H1 (cell line): ENCODE measurements around the gene COQ2.

ENCODE experiments used
- BCL11A ChIP-seq, 2 experiments: IDR thresholded peaks; one replicate each; pipeline ENCODE4 v1.6.1; 2011; ENCODE audit warnings: low read depth in 2 of 2, low read length in 2 of 2, mild to moderate bottlenecking in 2 of 2
- EP300 ChIP-seq, 2 experiments: IDR thresholded peaks; 1 replicate in 1 of 2; 2 replicates in 1 of 2; pipeline ENCODE4 v1.6.1; 2011 to 2012; ENCODE audit warnings: low read depth in 2 of 2, low read length in 2 of 2, mild to moderate bottlenecking in 2 of 2, borderline replicate concordance in 1 of 2, inconsistent platforms in 1 of 2, moderate library complexity in 1 of 2
- GTF2F1 ChIP-seq: IDR thresholded peaks from 2 replicates; pipeline ENCODE4 v1.6.1; 2012; ENCODE audit warnings: low read depth, low read length, improper control_type of control experiment, borderline replicate concordance
- POLR2A ChIP-seq, 2 experiments: IDR thresholded peaks; 1 replicate in 1 of 2; 2 replicates in 1 of 2; pipeline ENCODE4 v1.6.1; 2011; ENCODE audit warnings: low read depth in 2 of 2, low read length in 2 of 2, mild to moderate bottlenecking in 2 of 2; ENCODE audit errors: control extremely low read depth in 1 of 2
- RBBP5 ChIP-seq: IDR thresholded peaks from 2 replicates; pipeline ENCODE4 v1.7.1; 2012; ENCODE audit warnings: low read depth, mild to moderate bottlenecking, inconsistent platforms, low read length, moderate library complexity, borderline replicate concordance
- RXRA ChIP-seq: IDR thresholded peaks from 2 replicates; pipeline ENCODE4 v1.6.1; 2011; ENCODE audit warnings: low read depth, mild to moderate bottlenecking, low read length, moderate library complexity; ENCODE audit not compliant: insufficient read depth
- SAP30 ChIP-seq: fragments of 300-600 bp; sonication (generic); IDR thresholded peaks from 2 replicates; pipeline ENCODE4 v1.7.1; 2012; ENCODE audit warnings: low read length, moderate library complexity, mild to moderate bottlenecking, inconsistent platforms; ENCODE audit not compliant: insufficient read depth, insufficient replicate concordance
- SIN3A ChIP-seq, 2 experiments: IDR thresholded peaks in 1 of 2; conservative IDR thresholded peaks in 1 of 2; 2 replicates each; pipeline ENCODE4 v1.6.1; 2011 to 2012; ENCODE audit warnings: low read length in 2 of 2, improper control_type of control experiment in 1 of 2, low read depth in 1 of 2, mild to moderate bottlenecking in 1 of 2
- SP1 ChIP-seq: IDR thresholded peaks from 2 replicates; pipeline ENCODE4 v1.6.1; 2011; ENCODE audit warnings: low read depth, low read length
- TAF7 ChIP-seq: optimal IDR thresholded peaks from 2 replicates; pipeline ENCODE3; 2011; ENCODE audit warnings: low read depth, mild to moderate bottlenecking, inconsistent platforms, low read length, moderate library complexity, borderline replicate concordance
- ZNF274 ChIP-seq: IDR thresholded peaks from 2 replicates; pipeline ENCODE4 v1.7.0; 2012; ENCODE audit warnings: low read length, borderline replicate concordance; ENCODE audit errors: extremely low read depth
- TF ChIP-seq, protein P1 (sequence below), 3 experiments: IDR thresholded peaks; 1 replicate in 2 of 3; 2 replicates in 1 of 3; pipeline versions ENCODE4 v1.5.1 to v1.6.1; 2011; ENCODE audit warnings: low read length in 3 of 3, mild to moderate bottlenecking in 3 of 3, inconsistent platforms in 2 of 3, low read depth in 1 of 3, moderate library complexity in 1 of 3; ENCODE audit not compliant: insufficient read depth in 1 of 3; ENCODE audit errors: control extremely low read depth in 1 of 3

DNA sequence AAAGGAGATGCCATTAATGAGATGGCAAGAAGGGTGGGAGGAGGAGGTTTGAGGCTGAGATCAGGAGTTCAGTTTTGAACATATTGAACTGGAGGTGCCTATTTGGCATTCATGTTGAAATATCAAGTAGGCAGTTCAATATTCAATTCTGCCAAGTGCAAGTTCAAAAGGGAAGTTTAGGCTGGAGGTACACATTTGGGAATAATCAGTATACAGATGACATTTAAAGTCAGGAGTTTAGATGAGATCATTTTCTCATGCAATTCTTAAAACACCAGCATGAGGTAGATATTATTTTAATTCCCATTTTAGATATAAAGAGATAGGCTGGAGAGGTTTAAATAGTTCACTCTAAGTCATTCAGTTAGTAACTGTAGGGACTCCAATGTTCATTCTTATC, 26.1 kb downstream of the COQ2 start:
- TF ChIP-seq, protein P1, sequence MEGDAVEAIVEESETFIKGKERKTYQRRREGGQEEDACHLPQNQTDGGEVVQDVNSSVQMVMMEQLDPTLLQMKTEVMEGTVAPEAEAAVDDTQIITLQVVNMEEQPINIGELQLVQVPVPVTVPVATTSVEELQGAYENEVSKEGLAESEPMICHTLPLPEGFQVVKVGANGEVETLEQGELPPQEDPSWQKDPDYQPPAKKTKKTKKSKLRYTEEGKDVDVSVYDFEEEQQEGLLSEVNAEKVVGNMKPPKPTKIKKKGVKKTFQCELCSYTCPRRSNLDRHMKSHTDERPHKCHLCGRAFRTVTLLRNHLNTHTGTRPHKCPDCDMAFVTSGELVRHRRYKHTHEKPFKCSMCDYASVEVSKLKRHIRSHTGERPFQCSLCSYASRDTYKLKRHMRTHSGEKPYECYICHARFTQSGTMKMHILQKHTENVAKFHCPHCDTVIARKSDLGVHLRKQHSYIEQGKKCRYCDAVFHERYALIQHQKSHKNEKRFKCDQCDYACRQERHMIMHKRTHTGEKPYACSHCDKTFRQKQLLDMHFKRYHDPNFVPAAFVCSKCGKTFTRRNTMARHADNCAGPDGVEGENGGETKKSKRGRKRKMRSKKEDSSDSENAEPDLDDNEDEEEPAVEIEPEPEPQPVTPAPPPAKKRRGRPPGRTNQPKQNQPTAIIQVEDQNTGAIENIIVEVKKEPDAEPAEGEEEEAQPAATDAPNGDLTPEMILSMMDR (IDR thresholded peaks at IDR 0.05; ENCODE audit: control extremely low read depth in 1 of 3, insufficient read depth in 1 of 3, low read depth in 1 of 3, low read length in 3 of 3): no peak
- TF ChIP-seq BCL11A (IDR thresholded peaks at IDR 0.05; ENCODE audit: low read depth in 2 of 2, low read length in 2 of 2): no peak
- no peak for TF ChIP-seq SIN3A (conservative IDR thresholded peaks at IDR 0.05 in 1 of 2, IDR thresholded peaks at IDR 0.05 in 1 of 2; ENCODE audit: low read depth in 1 of 2, low read length in 2 of 2)
- no peak for TF ChIP-seq EP300 (IDR thresholded peaks at IDR 0.05; ENCODE audit: borderline replicate concordance in 1 of 2, low read depth in 2 of 2, low read length in 2 of 2)
- no peak for TF ChIP-seq SAP30
- no peak for TF ChIP-seq RBBP5
- no peak for TF ChIP-seq ZNF274
- TF ChIP-seq POLR2A (IDR thresholded peaks at IDR 0.05; ENCODE audit: control extremely low read depth in 1 of 2, low read depth in 2 of 2, low read length in 2 of 2): no peak
- TF ChIP-seq TAF7: no peak
- no peak for TF ChIP-seq GTF2F1
- TF ChIP-seq RXRA: no peak
- TF ChIP-seq SP1: no peak
